SK-N-SH (cell line): ENCODE measurements around the gene KIR2DL3.

Experiments
- EP300 ChIP-seq, 2 experiments: IDR thresholded peaks; 2 replicates each; pipeline versions ENCODE4 v1.4.0 to v1.6.1; 2012; ENCODE audit warnings: borderline replicate concordance in 1 of 2, low read depth in 1 of 2, low read length in 1 of 2
- SMC3 ChIP-seq: IDR thresholded peaks from 2 replicates; pipeline ENCODE4 v1.6.1; 2012; ENCODE audit warnings: low read depth, low read length, improper control_type of control experiment
- TAF1 ChIP-seq: IDR thresholded peaks from 2 replicates; pipeline ENCODE4 v1.6.1; 2012; ENCODE audit warnings: low read depth, mild to moderate bottlenecking, low read length, moderate library complexity, borderline replicate concordance
- TF ChIP-seq, protein P1 (sequence below): fragments of 200-600 bp; sonication (generic); IDR thresholded peaks from 2 replicates; pipeline ENCODE4 v1.6.1; 2017; ENCODE audit warnings: antibody characterized with exemption, mild to moderate bottlenecking, moderate library complexity
- TF ChIP-seq, protein P2 (sequence below): IDR thresholded peaks from 2 replicates; pipeline ENCODE4 v1.4.0; 2012; ENCODE audit warnings: low read depth, borderline replicate concordance

DNA sequence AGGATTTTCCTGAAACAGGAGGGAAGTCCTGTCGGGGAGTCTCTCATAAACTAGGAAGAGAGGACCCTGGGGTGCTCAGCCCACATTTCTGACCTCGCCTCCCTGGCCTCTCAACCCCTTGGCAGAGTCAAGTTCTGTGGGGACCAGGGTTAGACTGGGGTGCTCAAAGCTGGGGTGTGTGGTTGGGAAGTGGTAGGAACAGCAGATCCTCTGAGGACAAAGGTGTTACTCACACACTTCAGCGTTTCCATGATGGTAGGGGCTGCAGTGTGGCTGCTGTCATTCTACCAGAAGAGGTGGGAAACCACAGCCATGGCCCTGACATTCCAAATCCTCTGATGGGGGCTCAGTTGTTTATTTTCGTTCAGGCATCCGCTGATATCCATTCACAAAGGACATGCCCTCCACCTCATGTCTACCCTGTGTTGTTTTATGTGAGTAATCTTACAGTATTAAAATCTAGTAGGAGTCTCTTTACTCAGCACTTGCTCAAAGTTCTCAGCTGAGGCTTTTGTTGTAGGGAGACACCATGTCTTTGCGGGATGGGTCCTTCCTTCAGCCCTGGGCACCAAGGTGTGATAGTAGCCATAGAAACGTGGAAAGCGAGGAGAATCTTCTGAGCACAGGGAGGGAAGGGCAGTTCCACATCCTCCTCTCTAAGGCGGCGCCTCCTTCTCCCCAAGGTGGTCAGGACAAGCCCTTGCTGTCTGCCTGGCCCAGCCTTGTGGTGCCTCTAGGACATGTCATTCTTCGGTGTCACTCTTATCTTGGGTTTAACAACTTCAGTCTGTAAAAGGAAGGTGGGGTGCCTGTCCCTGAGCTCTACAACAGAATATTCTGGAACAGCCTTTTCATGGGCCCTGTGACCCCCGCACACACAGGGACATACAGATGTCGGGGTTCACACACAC is 1.5 kb downstream of the KIR2DL3 start:
- TF ChIP-seq, protein P1, sequence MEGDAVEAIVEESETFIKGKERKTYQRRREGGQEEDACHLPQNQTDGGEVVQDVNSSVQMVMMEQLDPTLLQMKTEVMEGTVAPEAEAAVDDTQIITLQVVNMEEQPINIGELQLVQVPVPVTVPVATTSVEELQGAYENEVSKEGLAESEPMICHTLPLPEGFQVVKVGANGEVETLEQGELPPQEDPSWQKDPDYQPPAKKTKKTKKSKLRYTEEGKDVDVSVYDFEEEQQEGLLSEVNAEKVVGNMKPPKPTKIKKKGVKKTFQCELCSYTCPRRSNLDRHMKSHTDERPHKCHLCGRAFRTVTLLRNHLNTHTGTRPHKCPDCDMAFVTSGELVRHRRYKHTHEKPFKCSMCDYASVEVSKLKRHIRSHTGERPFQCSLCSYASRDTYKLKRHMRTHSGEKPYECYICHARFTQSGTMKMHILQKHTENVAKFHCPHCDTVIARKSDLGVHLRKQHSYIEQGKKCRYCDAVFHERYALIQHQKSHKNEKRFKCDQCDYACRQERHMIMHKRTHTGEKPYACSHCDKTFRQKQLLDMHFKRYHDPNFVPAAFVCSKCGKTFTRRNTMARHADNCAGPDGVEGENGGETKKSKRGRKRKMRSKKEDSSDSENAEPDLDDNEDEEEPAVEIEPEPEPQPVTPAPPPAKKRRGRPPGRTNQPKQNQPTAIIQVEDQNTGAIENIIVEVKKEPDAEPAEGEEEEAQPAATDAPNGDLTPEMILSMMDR: no peak
- TF ChIP-seq TAF1 (no peak), SMC3 (no peak), EP300 (IDR thresholded peaks at IDR 0.05; ENCODE audit: borderline replicate concordance in 1 of 2, low read depth in 1 of 2, low read length in 1 of 2) (no peak)
- TF ChIP-seq, protein P2, sequence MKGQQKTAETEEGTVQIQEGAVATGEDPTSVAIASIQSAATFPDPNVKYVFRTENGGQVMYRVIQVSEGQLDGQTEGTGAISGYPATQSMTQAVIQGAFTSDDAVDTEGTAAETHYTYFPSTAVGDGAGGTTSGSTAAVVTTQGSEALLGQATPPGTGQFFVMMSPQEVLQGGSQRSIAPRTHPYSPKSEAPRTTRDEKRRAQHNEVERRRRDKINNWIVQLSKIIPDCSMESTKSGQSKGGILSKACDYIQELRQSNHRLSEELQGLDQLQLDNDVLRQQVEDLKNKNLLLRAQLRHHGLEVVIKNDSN: no peak
